ENCODE measurements around the gene ZNF580. TPM values are rescaled to one million over a fixed set of nuclear protein-coding genes. Genes with fewer than 3 reads are reported as not detected.

The ZNF580 gene
- total RNA-seq, 2 experiments from 2014 or later, result 18.1 to 18.7 TPM

- peaks cover 23% of the 10 kb centered on the region for H3K36me3 Mint-ChIP-seq (ENCODE audit: low read depth)
- peak overlapping the region; percentile 99 for H3K4me3 Mint-ChIP-seq
- H3K27ac Mint-ChIP-seq, result peak overlapping the region; percentile 100
- CTCF ChIA-PET, result interaction anchor here (4.7 to 6.8 kb wide), 2 partner anchors 29 to 131 kb away, joined by 28 to 41 read pairs; partner anchors contain the start of gene ZNF865
- peaks cover 58% of the 10 kb centered on the region for H3K4me1 Mint-ChIP-seq (ENCODE audit: low read depth)
- intact Hi-C loops (cut with micrococcal nuclease), result loop anchor here (1.0 to 2.0 kb wide), 2 partner anchors 8 to 39 kb away; partner anchors contain the start of genes EPN1 and ZNF581
- H3K27me3 Mint-ChIP-seq (ENCODE audit: low read depth), result no peaks in the 10 kb centered on the region
- DNase-seq, result peak; percentile 45
- no peaks in the 10 kb centered on the region for H3K9me3 Mint-ChIP-seq
Measured at GRCh38 chr19:55635334-55635717, 5.5 kb upstream of the ZNF580 start.

GRCh38 chr19:55635856-55636440 is 4.9 kb upstream of the ZNF580 start:
- H3K9me3 Mint-ChIP-seq, result no peaks in the 10 kb centered on the region
- peaks cover 23% of the 10 kb centered on the region for H3K36me3 Mint-ChIP-seq (ENCODE audit: low read depth)
- H3K4me1 Mint-ChIP-seq (ENCODE audit: low read depth), result peaks cover 60% of the 10 kb centered on the region
- peak overlapping the region; percentile 100 for H3K27ac Mint-ChIP-seq
- H3K4me3 Mint-ChIP-seq, result peak overlapping the region; percentile 99
- H3K27me3 Mint-ChIP-seq (ENCODE audit: low read depth), result no peaks in the 10 kb centered on the region
- no peak for DNase-seq
- intact Hi-C loops (cut with micrococcal nuclease), result loop anchor here (1.0 to 2.0 kb wide), 2 partner anchors 7 to 39 kb away; partner anchors contain the start of genes EPN1 and ZNF581
- CTCF ChIA-PET, result interaction anchor here (0.9 to 6.8 kb wide), 5 partner anchors 9 to 121 kb away, joined by 3 to 41 read pairs (median 3); partner anchors contain the start of gene ZNF865

DNA sequence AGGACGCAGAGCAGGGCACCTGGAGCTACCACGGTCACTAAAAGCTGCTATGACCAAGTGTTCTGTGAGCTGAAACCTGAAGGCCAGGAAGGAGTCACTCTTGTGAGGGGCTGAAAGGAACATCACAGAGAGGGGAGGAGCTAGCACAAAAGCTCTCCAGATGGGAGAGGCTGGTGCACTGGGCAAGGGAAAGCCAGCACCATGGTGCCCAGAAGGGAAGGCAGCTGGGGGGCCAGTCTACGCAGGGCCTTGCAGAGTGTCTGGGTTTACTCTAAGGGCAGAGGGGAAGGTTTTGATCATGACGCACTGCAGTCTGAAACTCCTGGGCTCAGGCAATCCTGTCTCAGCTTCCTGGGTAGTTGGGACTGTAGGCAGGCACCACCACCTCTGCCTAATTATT is 4.1 kb upstream of the ZNF580 start:
- intact Hi-C loops (cut with micrococcal nuclease), result no loop called here
- Mint-ChIP-seq H3K4me1 (ENCODE audit: low read depth) (peaks cover 57% of the 10 kb centered on the region), H3K27me3 (ENCODE audit: low read depth) (no peaks in the 10 kb centered on the region), H3K4me3 (peak overlapping the region; percentile 99), H3K36me3 (ENCODE audit: low read depth) (peaks cover 23% of the 10 kb centered on the region), H3K27ac (peak overlapping the region; percentile 100), H3K9me3 (no peaks in the 10 kb centered on the region)
- CTCF ChIA-PET, result interaction anchor here (0.7 to 2.1 kb wide), 5 partner anchors 10 to 122 kb away, joined by 3 to 9 read pairs (median 3); no protein-coding TSS in a partner anchor
- DNase-seq, result no peak

- H3K27me3 Mint-ChIP-seq (ENCODE audit: low read depth), result no peaks in the 10 kb centered on the region
- DNase-seq, result no peak
- H3K9me3 Mint-ChIP-seq, result no peaks in the 10 kb centered on the region
- peak overlapping the region; percentile 100 for H3K27ac Mint-ChIP-seq
- intact Hi-C loops (cut with micrococcal nuclease), result no loop called here
- H3K4me1 Mint-ChIP-seq (ENCODE audit: low read depth), result peaks cover 50% of the 10 kb centered on the region
- CTCF ChIA-PET, result interaction anchor here (0.9 to 3.0 kb wide), 6 partner anchors 10 to 170 kb away, joined by 3 to 10 read pairs (median 8); partner anchors contain the start of gene CCDC106
- H3K36me3 Mint-ChIP-seq (ENCODE audit: low read depth), result peaks cover 23% of the 10 kb centered on the region
- no peak overlapping the region for H3K4me3 Mint-ChIP-seq
Measured at GRCh38 chr19:55637534-55637933, 3.3 kb upstream of the ZNF580 start.

DNA sequence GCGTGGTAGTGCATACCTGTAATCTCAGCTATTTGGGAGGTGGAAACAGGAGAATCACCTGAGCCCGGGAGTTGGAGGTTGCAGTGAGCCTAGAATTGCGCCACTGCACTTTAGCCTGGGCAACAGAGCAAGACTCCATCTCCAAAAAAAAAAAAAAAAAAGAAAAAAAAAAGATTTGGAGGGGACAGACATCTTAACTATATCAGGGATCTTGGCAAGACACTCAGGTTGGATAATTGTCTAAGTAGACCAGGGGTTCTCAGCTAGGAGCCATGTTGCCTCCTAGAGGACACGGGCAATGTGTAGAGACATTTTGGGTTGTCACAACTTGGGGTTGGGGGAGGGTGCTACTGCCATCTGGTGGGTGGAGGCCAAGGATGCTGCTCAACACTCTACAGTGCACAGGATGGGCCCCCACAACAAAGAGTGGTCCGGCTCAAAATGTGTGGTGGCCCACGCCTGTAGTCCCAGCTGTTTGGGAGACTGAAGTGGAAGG is 1.9 kb upstream of the ZNF580 start:
- intact Hi-C loops (cut with micrococcal nuclease), result no loop called here
- no peaks in the 10 kb centered on the region for H3K27me3 Mint-ChIP-seq (ENCODE audit: low read depth)
- no peaks in the 10 kb centered on the region for H3K9me3 Mint-ChIP-seq
- peaks cover 53% of the 10 kb centered on the region for H3K4me1 Mint-ChIP-seq (ENCODE audit: low read depth)
- H3K27ac Mint-ChIP-seq, result peak overlapping the region; percentile 31
- peak overlapping the region; percentile 36 for H3K4me3 Mint-ChIP-seq
- peaks cover 26% of the 10 kb centered on the region for H3K36me3 Mint-ChIP-seq (ENCODE audit: low read depth)
- CTCF ChIA-PET, result interaction anchor here (0.6 to 3.0 kb wide), 8 partner anchors 7 to 384 kb away, joined by 3 to 10 read pairs (median 4); partner anchors contain the start of gene CCDC106
- DNase-seq, result peak; percentile 70

DNA sequence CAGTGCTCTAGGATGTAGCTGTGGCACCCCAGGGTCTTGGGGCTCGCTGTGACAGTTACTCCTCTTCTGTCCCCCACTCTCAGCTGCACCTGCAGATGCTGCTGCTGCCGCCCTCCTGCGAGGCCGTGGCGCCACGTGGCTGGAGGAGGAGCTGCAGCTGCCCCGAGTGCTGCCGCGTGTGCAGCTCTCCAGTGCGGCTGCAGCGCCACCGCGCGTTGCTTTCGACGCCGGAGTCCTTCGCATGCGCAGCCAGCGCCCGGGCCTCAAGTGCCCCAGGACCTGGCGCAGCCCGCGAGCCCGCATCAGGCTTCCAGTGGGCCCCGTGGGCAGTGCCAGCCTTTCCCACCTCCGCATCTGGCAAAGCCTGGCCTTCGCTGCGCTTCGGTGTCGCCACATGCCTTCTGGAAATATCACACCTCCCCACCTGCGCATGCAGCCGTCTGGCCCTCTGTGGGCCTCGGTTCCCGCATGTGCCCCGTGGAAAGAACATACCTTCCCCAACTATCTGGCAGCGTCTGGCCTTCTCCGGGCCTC is 692 bp upstream of the ZNF580 start:
- DNase-seq, result peak; percentile 62
- CTCF ChIA-PET, result interaction anchor here (0.6 to 3.0 kb wide), 4 partner anchors 9 to 136 kb away, joined by 3 to 7 read pairs (median 4); no protein-coding TSS in a partner anchor
- Mint-ChIP-seq H3K9me3 (no peaks in the 10 kb centered on the region), H3K27ac (peak overlapping the region; percentile 87), H3K4me3 (peak overlapping the region; percentile 75), H3K27me3 (ENCODE audit: low read depth) (no peaks in the 10 kb centered on the region), H3K4me1 (ENCODE audit: low read depth) (peaks cover 55% of the 10 kb centered on the region), H3K36me3 (ENCODE audit: low read depth) (peaks cover 21% of the 10 kb centered on the region)
- intact Hi-C loops (cut with micrococcal nuclease), result loop anchor here (5.0 kb wide), 3 partner anchors 33 to 383 kb away; partner anchors contain the start of genes PPP6R1, RPL28 and ZNF865

- H3K36me3 Mint-ChIP-seq (ENCODE audit: low read depth), result peaks cover 23% of the 10 kb centered on the region
- peak overlapping the region; percentile 93 for H3K4me3 Mint-ChIP-seq
- intact Hi-C loops (cut with micrococcal nuclease), result loop anchor here (5.0 kb wide), 3 partner anchors 34 to 384 kb away; partner anchors contain the start of genes PPP6R1, RPL28 and ZNF865
- peak; percentile 36 for DNase-seq
- H3K27me3 Mint-ChIP-seq (ENCODE audit: low read depth), result no peaks in the 10 kb centered on the region
- H3K9me3 Mint-ChIP-seq, result no peaks in the 10 kb centered on the region
- H3K27ac Mint-ChIP-seq, result peak overlapping the region; percentile 90
- CTCF ChIA-PET, result interaction anchor here (1.7 kb wide), 1 partner anchor 13 kb away, joined by 7 read pairs; the partner anchor contains the start of gene U2AF2
- peaks cover 50% of the 10 kb centered on the region for H3K4me1 Mint-ChIP-seq (ENCODE audit: low read depth)
Measured at GRCh38 chr19:55641426-55642152, 787 bp downstream of the ZNF580 start.

GRCh38 chr19:55642153-55643002 is 1.6 kb downstream of the ZNF580 start:
- CTCF ChIA-PET, result interaction anchor here (1.7 kb wide), 1 partner anchor 12 kb away, joined by 7 read pairs; the partner anchor contains the start of gene U2AF2
- Mint-ChIP-seq H3K4me1 (ENCODE audit: low read depth) (peaks cover 50% of the 10 kb centered on the region), H3K27ac (peak overlapping the region; percentile 96), H3K36me3 (ENCODE audit: low read depth) (peaks cover 25% of the 10 kb centered on the region), H3K4me3 (peak overlapping the region; percentile 93), H3K9me3 (no peaks in the 10 kb centered on the region), H3K27me3 (ENCODE audit: low read depth) (no peaks in the 10 kb centered on the region)
- peak; percentile 47 for DNase-seq
- intact Hi-C loops (cut with micrococcal nuclease), result loop anchor here (1.0 to 5.0 kb wide), 5 partner anchors 7 to 385 kb away; partner anchors contain the start of genes PPP6R1, RPL28 and ZNF865

- peaks cover 21% of the 10 kb centered on the region for H3K36me3 Mint-ChIP-seq (ENCODE audit: low read depth)
- DNase-seq, result peak; percentile 82
- intact Hi-C loops (cut with micrococcal nuclease), result loop anchor here (1.0 to 5.0 kb wide), 5 partner anchors 8 to 386 kb away; partner anchors contain the start of genes PPP6R1, RPL28 and ZNF865
- H3K4me3 Mint-ChIP-seq, result peak within 1 kb of the TSS; percentile 93
- H3K4me1 Mint-ChIP-seq (ENCODE audit: low read depth), result peaks cover 45% of the 10 kb centered on the region
- peak within 1 kb of the TSS; percentile 96 for H3K27ac Mint-ChIP-seq
- CTCF ChIA-PET, result interaction anchor here (1.2 to 1.7 kb wide), 2 partner anchors 11 kb away, joined by 4 to 7 read pairs; partner anchors contain the start of gene U2AF2
- H3K9me3 Mint-ChIP-seq, result no peaks in the 10 kb centered on the region
- H3K27me3 Mint-ChIP-seq (ENCODE audit: low read depth), result no peaks in the 10 kb centered on the region
Measured at GRCh38 chr19:55643003-55643886, 2.4 kb downstream of the ZNF580 start, which contains the start of gene ZNF581. Gene ZNF581, plus strand, starts transcription at chr19:55643649. Its CDS starts 923 bp downstream, at chr19:55644572.

DNA sequence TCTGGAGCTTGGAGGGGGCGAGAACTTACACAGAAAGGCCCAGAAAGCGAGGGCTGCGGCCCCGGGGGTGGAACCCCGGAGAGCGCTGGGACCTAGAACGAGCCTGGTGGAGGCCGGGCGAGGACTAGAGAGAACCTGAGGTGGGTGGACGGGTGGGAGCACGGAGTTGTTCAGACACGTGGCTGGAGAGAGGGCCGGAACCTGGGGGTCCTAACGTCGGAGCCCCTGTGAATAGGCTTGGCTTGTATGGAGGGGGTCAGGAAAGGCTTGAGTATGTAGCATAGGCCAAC is 3.0 kb downstream of the ZNF580 start:
- Mint-ChIP-seq H3K9me3 (no peaks in the 10 kb centered on the region), H3K4me3 (peak overlapping the region; percentile 93), H3K27me3 (ENCODE audit: low read depth) (no peaks in the 10 kb centered on the region), H3K27ac (peak overlapping the region; percentile 83), H3K4me1 (ENCODE audit: low read depth) (peaks cover 47% of the 10 kb centered on the region), H3K36me3 (ENCODE audit: low read depth) (peaks cover 18% of the 10 kb centered on the region)
- CTCF ChIA-PET, result interaction anchor here (1.2 kb wide), 1 partner anchor 11 kb away, joined by 4 read pairs; no protein-coding TSS in a partner anchor
- intact Hi-C loops (cut with micrococcal nuclease), result loop anchor here (1.0 to 5.0 kb wide), 5 partner anchors 9 to 387 kb away; partner anchors contain the start of genes PPP6R1, RPL28 and ZNF865
- DNase-seq, result no peak

Measured in activated naive CD4-positive, alpha-beta T cell treated with anti-CD3 and anti-CD28 coated beads for 36 hours (primary cell).